H9 (cell line): ENCODE measurements around the gene CDC123. TPM values are rescaled to one million over a fixed set of nuclear protein-coding genes. Genes with fewer than 3 reads are reported as not detected.

ENCODE experiments used
- DNase-seq: peaks from one replicate; pipeline ENCODE4 v3.0.0-alpha.2; 2017
- H2AFZ ChIP-seq: one replicate; pipeline ENCODE4 v1.6.1; 2013; ENCODE audit warnings: mild to moderate bottlenecking, low read length, control low read depth, moderate library complexity
- H2AK5ac ChIP-seq: 2 replicates; pipeline ENCODE4 v1.6.1; 2013; ENCODE audit warnings: low read length, control low read depth, mixed read lengths; ENCODE audit not compliant: insufficient read length
- H2BK120ac ChIP-seq: one replicate; pipeline ENCODE4 v1.6.1; 2013; ENCODE audit warnings: low read depth, mild to moderate bottlenecking, low read length, control low read depth, inconsistent platforms; ENCODE audit not compliant: poor library complexity, severe bottlenecking
- H2BK12ac ChIP-seq: 2 replicates; pipeline ENCODE4 v1.6.1; 2013; ENCODE audit warnings: low read length, control low read depth, mixed read lengths, low read depth; ENCODE audit not compliant: insufficient read length
- H2BK15ac ChIP-seq: 2 replicates; pipeline ENCODE4 v1.6.1; 2013; ENCODE audit warnings: low read depth, low read length, control low read depth
- H2BK20ac ChIP-seq: one replicate; pipeline ENCODE4 v1.6.1; 2013; ENCODE audit warnings: low read depth, mild to moderate bottlenecking, low read length, control low read depth, inconsistent platforms; ENCODE audit not compliant: poor library complexity, severe bottlenecking
- H2BK5ac ChIP-seq: 2 replicates; pipeline ENCODE4 v1.6.1; 2013; ENCODE audit warnings: low read length, control low read depth, mixed read lengths; ENCODE audit not compliant: insufficient read length
- H3K14ac ChIP-seq: 2 replicates; pipeline ENCODE4 v1.6.1; 2013; ENCODE audit warnings: low read length, control low read depth; ENCODE audit not compliant: insufficient read depth
- H3K18ac ChIP-seq: 2 replicates; pipeline ENCODE4 v1.6.1; 2013; ENCODE audit warnings: low read depth, mild to moderate bottlenecking, mixed read lengths, low read length, control low read depth; ENCODE audit not compliant: insufficient read length
- H3K23ac ChIP-seq: 2 replicates; pipeline ENCODE4 v1.6.1; 2013; ENCODE audit warnings: low read length, control low read depth, mixed read lengths, low read depth; ENCODE audit not compliant: insufficient read length
- H3K23me2 ChIP-seq: 2 replicates; pipeline ENCODE4 v1.6.1; 2013; ENCODE audit warnings: low read depth, mild to moderate bottlenecking, mixed read lengths, low read length, control low read depth; ENCODE audit not compliant: insufficient read length, poor library complexity, severe bottlenecking
- H3K27ac ChIP-seq: 2 replicates; pipeline ENCODE4 v1.5.1; 2013; ENCODE audit warnings: low read length, control low read depth, mixed read lengths, low read depth; ENCODE audit not compliant: insufficient read length
- H3K27me3 ChIP-seq: 2 replicates; pipeline ENCODE4 v1.6.1; 2013; ENCODE audit warnings: low read length, control low read depth, inconsistent platforms; ENCODE audit not compliant: insufficient read depth
- H3K4ac ChIP-seq: 2 replicates; pipeline ENCODE4 v1.6.1; 2013; ENCODE audit warnings: low read depth, mild to moderate bottlenecking, control low read depth, inconsistent platforms, low read length, moderate library complexity
- H3K4me1 ChIP-seq: 2 replicates; pipeline ENCODE4 v1.6.1; 2013; ENCODE audit warnings: low read length, control low read depth, inconsistent platforms; ENCODE audit not compliant: insufficient read depth
- H3K4me2 ChIP-seq: 2 replicates; pipeline ENCODE4 v1.6.1; 2013; ENCODE audit warnings: low read length, control low read depth, mixed read lengths; ENCODE audit not compliant: insufficient read length, insufficient read depth
- H3K56ac ChIP-seq: 2 replicates; pipeline ENCODE4 v1.6.1; 2013; ENCODE audit warnings: low read depth, mild to moderate bottlenecking, mixed read lengths, low read length, control low read depth; ENCODE audit not compliant: insufficient read length
- H3K79me1 ChIP-seq: 2 replicates; pipeline ENCODE4 v1.6.1; 2013; ENCODE audit warnings: low read depth, mild to moderate bottlenecking, moderate library complexity, low read length, control low read depth, inconsistent platforms; ENCODE audit not compliant: insufficient read depth, poor library complexity, severe bottlenecking
- H3K79me2 ChIP-seq: 2 replicates; pipeline ENCODE4 v1.6.1; 2013; ENCODE audit warnings: low read length, control low read depth, inconsistent platforms; ENCODE audit not compliant: insufficient read depth
- H3K9ac ChIP-seq: 2 replicates; pipeline ENCODE4 v1.6.1; 2013; ENCODE audit warnings: low read length, control low read depth, mixed read lengths; ENCODE audit not compliant: insufficient read length; ENCODE audit errors: extremely low read depth
- H3K9me3 ChIP-seq: one replicate; pipeline ENCODE4 v1.6.1; 2013; ENCODE audit warnings: low read depth, low read length, inconsistent platforms; ENCODE audit not compliant: control insufficient read depth
- H3T11ph ChIP-seq: one replicate; pipeline ENCODE4 v1.6.1; 2013; ENCODE audit warnings: mild to moderate bottlenecking, low read length, control low read depth, inconsistent platforms
- H4K20me1 ChIP-seq: one replicate; pipeline ENCODE4 v1.6.1; 2013; ENCODE audit not compliant: control insufficient read depth, insufficient read length, insufficient read depth
- H4K5ac ChIP-seq: 2 replicates; pipeline ENCODE4 v1.6.1; 2013; ENCODE audit warnings: low read depth, mild to moderate bottlenecking, mixed read lengths, low read length, control low read depth; ENCODE audit not compliant: insufficient read length
- H4K8ac ChIP-seq: replicated peaks from 2 replicates; pipeline ENCODE4 v1.6.1; 2013; ENCODE audit warnings: low read length, control low read depth, mixed read lengths, low read depth; ENCODE audit not compliant: insufficient read length
- H4K91ac ChIP-seq: 2 replicates; pipeline ENCODE4 v1.6.1; 2013; ENCODE audit warnings: low read depth, mild to moderate bottlenecking, moderate library complexity, mixed read lengths, low read length, control low read depth; ENCODE audit not compliant: insufficient read length
- H3K27ac Mint-ChIP-seq, 3 experiments: 2 replicates in 2 of 3; 3 replicates in 1 of 3; pipeline ENCODE4 v1.8.0; 2020 to 2021; ENCODE audit warnings: mixed read lengths in 3 of 3, mild to moderate bottlenecking in 1 of 3, moderate library complexity in 1 of 3
- H3K27me3 Mint-ChIP-seq: 2 replicates; pipeline ENCODE4 v1.8.0; 2021; ENCODE audit warnings: low read depth, mild to moderate bottlenecking, moderate library complexity, mixed read lengths
- H3K36me3 Mint-ChIP-seq, 3 experiments: 2 replicates in 2 of 3; 3 replicates in 1 of 3; pipeline ENCODE4 v1.8.0; 2020 to 2021; ENCODE audit warnings: low read depth in 3 of 3, mixed read lengths in 3 of 3; ENCODE audit not compliant: insufficient read depth in 1 of 3
- H3K4me1 Mint-ChIP-seq, 2 experiments: 2 replicates each; pipeline ENCODE4 v1.8.0; 2020; ENCODE audit warnings: mixed read lengths in 2 of 2
- H3K4me3 Mint-ChIP-seq, 2 experiments: 2 replicates in 1 of 2; 3 replicates in 1 of 2; pipeline ENCODE4 v1.8.0; 2020 to 2021; ENCODE audit warnings: mild to moderate bottlenecking in 2 of 2, mixed read lengths in 2 of 2, moderate library complexity in 1 of 2
- H3K9me3 Mint-ChIP-seq, 2 experiments: 2 replicates in 1 of 2; 3 replicates in 1 of 2; pipeline ENCODE4 v1.8.0; 2020; ENCODE audit warnings: mild to moderate bottlenecking in 2 of 2, mixed read lengths in 2 of 2, moderate library complexity in 1 of 2
- CTCF ChIP-seq: fragments of 200-600 bp; sonication (generic); conservative IDR thresholded peaks from 3 replicates; pipeline ENCODE4 v1.8.0; 2021; ENCODE audit warnings: antibody characterized with exemption, mild to moderate bottlenecking
- WGBS: extraction: QIAGEN DNeasy Blood & Tissue Kit; methylation state at CpG from one replicate; pipeline ENCODE4 v1.1.7; 2013; ENCODE audit warnings: missing lambda C conversion rate, low lambda C conversion rate, mixed read lengths; ENCODE audit not compliant: insufficient read length; ENCODE audit errors: extremely low coverage; 5-methylcytosine and 5-hydroxymethylcytosine counted together
- total RNA-seq: library from RNA; stranded (reverse); gene quantifications from 2 replicates; pipeline ENCODE4 v1.2.1, GENCODE V29; 2021

CDC123 gene
- total RNA-seq, 1 experiment from 2014 or later: 159 TPM

DNA sequence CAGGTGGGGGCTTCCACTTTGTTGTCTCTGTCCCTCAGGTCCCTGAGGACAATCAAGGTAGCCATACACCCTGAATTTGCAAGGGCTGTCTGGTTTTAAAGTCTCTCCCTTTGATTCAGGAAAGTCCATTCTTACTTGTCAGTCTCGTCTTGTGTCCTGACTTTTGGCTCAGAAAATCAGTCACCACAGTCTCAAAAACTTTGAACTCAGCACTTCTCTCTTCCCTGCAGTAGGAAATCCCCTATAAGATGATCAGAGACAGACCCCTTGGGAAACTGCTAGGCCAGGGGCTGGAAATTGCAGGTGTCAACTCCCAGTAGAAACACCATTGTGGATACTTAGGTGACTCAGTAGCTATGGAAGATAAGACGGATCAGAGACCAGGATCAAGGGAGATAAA is 73.1 kb downstream of the CDC123 start:
- Histone ChIP-seq H3K23ac (no peak overlapping the region), H3K79me1 (no peaks in the 10 kb centered on the region), H3K56ac (no peak overlapping the region), H3K14ac (no peak overlapping the region), H2BK120ac (no peak overlapping the region), H4K8ac (no peak overlapping the region), H3K18ac (no peak overlapping the region), H3K4me1 (no peaks in the 10 kb centered on the region; the same call in 1 of the 2 replicates), H3K23me2 (no peaks in the 10 kb centered on the region), H3K4me2 (no peak overlapping the region), H2BK15ac (no peak overlapping the region), H2AK5ac (no peak overlapping the region), H3K27me3 (no peaks in the 10 kb centered on the region), H4K20me1 (no peaks in the 10 kb centered on the region), H2BK12ac (no peak overlapping the region), H3K79me2 (no peaks in the 10 kb centered on the region), H2AFZ (no peak overlapping the region), H4K91ac (no peak overlapping the region), H2BK5ac (no peak overlapping the region), H4K5ac (no peak overlapping the region), H2BK20ac (no peak overlapping the region), H3K9me3 (no peaks in the 10 kb centered on the region), H3K27ac (no peak overlapping the region), H3K9ac (no peak overlapping the region), H3T11ph (no peak overlapping the region), H3K4ac (no peak overlapping the region)
- H3K27me3 Mint-ChIP-seq: no peaks in the 10 kb centered on the region
- H3K27ac Mint-ChIP-seq: peak overlapping the region in 1 of 3 experiments; percentile 5; a peak in 1 of 7 replicates
- TF ChIP-seq CTCF: no peak
- no peaks in the 10 kb centered on the region for H3K9me3 Mint-ChIP-seq
- peaks cover 3 to 13% of the 10 kb centered on the region in 2 experiments; a peak in 3 of 4 replicates for H3K4me1 Mint-ChIP-seq
- no peak for DNase-seq
- no peak overlapping the region for H3K4me3 Mint-ChIP-seq
- no peaks in the 10 kb centered on the region for H3K36me3 Mint-ChIP-seq
- WGBS: no CpG with 5 or more reads among the region's 2 CpGs
